ENCODE data around the gene PRAME.

DNA sequence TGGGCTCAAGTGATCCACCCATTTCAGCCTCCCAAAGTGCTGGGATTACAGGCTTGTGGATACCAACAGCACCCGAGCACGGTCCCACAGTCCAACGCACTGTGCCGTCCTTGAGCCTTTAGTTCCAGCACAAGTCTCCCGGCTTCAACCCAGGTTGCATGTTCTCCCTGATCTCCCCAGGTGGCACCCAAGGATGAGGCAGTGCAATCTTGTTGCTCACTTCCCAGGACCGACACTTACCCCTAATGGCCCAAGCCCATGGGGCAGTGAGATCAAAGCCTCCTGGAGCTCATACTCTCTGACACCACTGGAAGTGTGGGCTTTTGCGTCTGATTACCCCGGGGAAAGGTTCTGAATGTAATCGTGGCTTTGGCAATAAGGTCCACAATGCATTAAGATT lies 3.5 kb downstream of the PRAME start:
- TF ChIP-seq CSDC2 (CRISPR knock-in tag; IDR thresholded peaks at IDR 0.05) (no peak), ZC3H10 (CRISPR knock-in tag; IDR thresholded peaks at IDR 0.05) (no peak), TOX (CRISPR knock-in tag; IDR thresholded peaks at IDR 0.05; ENCODE audit: borderline replicate concordance) (no peak), ARNTL (CRISPR knock-in tag; IDR thresholded peaks at IDR 0.05; ENCODE audit: borderline replicate concordance, low read depth) (no peak), PPARA (CRISPR knock-in tag; IDR thresholded peaks at IDR 0.05; ENCODE audit: borderline replicate concordance) (no peak), BACH2 (CRISPR knock-in tag; IDR thresholded peaks at IDR 0.05; ENCODE audit: borderline replicate concordance) (no peak), RARB (CRISPR knock-in tag; IDR thresholded peaks at IDR 0.05) (no peak), ZNF70 (CRISPR knock-in tag; IDR thresholded peaks at IDR 0.05) (no peak), ZFP3 (CRISPR knock-in tag; IDR thresholded peaks at IDR 0.05) (no peak)
- TF ChIP-seq, protein P1, sequence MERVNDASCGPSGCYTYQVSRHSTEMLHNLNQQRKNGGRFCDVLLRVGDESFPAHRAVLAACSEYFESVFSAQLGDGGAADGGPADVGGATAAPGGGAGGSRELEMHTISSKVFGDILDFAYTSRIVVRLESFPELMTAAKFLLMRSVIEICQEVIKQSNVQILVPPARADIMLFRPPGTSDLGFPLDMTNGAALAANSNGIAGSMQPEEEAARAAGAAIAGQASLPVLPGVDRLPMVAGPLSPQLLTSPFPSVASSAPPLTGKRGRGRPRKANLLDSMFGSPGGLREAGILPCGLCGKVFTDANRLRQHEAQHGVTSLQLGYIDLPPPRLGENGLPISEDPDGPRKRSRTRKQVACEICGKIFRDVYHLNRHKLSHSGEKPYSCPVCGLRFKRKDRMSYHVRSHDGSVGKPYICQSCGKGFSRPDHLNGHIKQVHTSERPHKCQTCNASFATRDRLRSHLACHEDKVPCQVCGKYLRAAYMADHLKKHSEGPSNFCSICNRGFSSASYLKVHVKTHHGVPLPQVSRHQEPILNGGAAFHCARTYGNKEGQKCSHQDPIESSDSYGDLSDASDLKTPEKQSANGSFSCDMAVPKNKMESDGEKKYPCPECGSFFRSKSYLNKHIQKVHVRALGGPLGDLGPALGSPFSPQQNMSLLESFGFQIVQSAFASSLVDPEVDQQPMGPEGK (CRISPR knock-in tag; IDR thresholded peaks at IDR 0.05; ENCODE audit: borderline replicate concordance): no peak
- TF ChIP-seq, protein P2, sequence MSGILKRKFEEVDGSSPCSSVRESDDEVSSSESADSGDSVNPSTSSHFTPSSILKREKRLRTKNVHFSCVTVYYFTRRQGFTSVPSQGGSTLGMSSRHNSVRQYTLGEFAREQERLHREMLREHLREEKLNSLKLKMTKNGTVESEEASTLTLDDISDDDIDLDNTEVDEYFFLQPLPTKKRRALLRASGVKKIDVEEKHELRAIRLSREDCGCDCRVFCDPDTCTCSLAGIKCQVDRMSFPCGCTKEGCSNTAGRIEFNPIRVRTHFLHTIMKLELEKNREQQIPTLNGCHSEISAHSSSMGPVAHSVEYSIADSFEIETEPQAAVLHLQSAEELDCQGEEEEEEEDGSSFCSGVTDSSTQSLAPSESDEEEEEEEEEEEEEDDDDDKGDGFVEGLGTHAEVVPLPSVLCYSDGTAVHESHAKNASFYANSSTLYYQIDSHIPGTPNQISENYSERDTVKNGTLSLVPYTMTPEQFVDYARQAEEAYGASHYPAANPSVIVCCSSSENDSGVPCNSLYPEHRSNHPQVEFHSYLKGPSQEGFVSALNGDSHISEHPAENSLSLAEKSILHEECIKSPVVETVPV (CRISPR knock-in tag; IDR thresholded peaks at IDR 0.05): no peak
- TF ChIP-seq, protein P3, sequence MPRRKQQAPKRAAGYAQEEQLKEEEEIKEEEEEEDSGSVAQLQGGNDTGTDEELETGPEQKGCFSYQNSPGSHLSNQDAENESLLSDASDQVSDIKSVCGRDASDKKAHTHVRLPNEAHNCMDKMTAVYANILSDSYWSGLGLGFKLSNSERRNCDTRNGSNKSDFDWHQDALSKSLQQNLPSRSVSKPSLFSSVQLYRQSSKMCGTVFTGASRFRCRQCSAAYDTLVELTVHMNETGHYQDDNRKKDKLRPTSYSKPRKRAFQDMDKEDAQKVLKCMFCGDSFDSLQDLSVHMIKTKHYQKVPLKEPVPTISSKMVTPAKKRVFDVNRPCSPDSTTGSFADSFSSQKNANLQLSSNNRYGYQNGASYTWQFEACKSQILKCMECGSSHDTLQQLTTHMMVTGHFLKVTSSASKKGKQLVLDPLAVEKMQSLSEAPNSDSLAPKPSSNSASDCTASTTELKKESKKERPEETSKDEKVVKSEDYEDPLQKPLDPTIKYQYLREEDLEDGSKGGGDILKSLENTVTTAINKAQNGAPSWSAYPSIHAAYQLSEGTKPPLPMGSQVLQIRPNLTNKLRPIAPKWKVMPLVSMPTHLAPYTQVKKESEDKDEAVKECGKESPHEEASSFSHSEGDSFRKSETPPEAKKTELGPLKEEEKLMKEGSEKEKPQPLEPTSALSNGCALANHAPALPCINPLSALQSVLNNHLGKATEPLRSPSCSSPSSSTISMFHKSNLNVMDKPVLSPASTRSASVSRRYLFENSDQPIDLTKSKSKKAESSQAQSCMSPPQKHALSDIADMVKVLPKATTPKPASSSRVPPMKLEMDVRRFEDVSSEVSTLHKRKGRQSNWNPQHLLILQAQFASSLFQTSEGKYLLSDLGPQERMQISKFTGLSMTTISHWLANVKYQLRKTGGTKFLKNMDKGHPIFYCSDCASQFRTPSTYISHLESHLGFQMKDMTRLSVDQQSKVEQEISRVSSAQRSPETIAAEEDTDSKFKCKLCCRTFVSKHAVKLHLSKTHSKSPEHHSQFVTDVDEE (CRISPR knock-in tag; IDR thresholded peaks at IDR 0.05): no peak
